ENCODE results near the gene OTUD1. TPM values are rescaled to one million over a fixed set of nuclear protein-coding genes. Genes with fewer than 3 reads are reported as not detected.

The OTUD1 gene
- total RNA-seq, 4 donors from 2014 or later: 9.3 to 19.1 (median 11.4) TPM

DNA sequence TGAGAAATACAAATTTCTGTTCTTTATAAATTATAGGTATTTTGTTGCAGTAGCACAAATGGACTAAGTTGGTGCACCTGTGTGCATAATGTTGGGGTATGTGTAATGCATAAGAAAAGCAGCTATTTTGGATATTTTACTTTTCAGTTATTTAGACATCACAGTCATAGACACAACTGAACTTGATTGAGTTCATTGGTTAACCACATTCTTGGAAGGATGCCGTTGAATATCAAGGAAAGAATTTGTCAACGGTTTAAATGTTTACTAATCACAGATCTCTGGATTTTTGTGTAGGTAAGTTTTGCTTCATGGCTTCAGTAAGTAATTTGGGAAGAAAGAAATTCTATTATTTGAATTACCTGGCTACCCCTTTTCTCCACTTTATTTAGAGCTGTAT, 4.1 kb downstream of the OTUD1 start:
- H3K4me1 ChIP-seq: peaks cover 30 to 63% (median 55%) of the 10 kb centered on the region in 4 donors
- no peaks in the 10 kb centered on the region for H3K27me3 ChIP-seq
- peak overlapping the region in 2 of 4 donors; percentile 93 to 95 for H3K4me3 ChIP-seq
- H3K27ac ChIP-seq (replicated peaks in 1 of 4): no peak overlapping the region
- DNase-seq (ENCODE audit: extremely low spot score): no peak
- H3K9me3 ChIP-seq: no peaks in the 10 kb centered on the region
- intact Hi-C loops (cut with DNase I): no loop called here
- peaks cover 0 to 21% (median 7%) of the 10 kb centered on the region in 4 donors for H3K36me3 ChIP-seq
- WGBS: 49% methylated on average over 2 of the region's 2 CpGs
- TF ChIP-seq CTCF (IDR thresholded peaks at IDR 0.05): no peak
- TF ChIP-seq EP300 (IDR thresholded peaks at IDR 0.05): no peak
- TF ChIP-seq POLR2A (IDR thresholded peaks at IDR 0.05; ENCODE audit: low read depth): no peak
- no peak for TF ChIP-seq POLR2AphosphoS5 (IDR thresholded peaks at IDR 0.05)

DNA sequence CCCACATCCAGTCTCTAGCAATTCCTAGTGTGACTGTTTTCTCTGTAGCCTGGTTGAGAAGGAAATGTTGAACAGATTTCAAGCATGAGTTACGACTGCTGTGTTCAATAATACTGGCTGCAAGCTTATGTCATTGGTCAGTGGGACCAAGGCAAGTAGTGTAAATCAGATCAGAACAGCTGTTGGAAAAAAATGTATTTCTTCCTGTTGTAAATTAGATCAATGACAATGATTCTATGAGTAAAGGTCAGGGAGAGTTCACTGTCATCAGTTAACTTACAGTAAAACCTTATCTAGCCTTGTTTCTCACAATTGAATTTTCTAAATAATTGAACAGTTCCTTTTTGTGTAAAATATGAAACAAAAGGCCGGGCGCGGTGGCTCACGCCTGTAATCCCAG, 6.7 kb downstream of the OTUD1 start:
- DNase-seq (ENCODE audit: extremely low spot score): no peak
- WGBS: 89% methylated on average over 5 of the region's 5 CpGs
- intact Hi-C loops (cut with DNase I): no loop called here
- H3K36me3 ChIP-seq: peaks cover 0 to 21% (median 7%) of the 10 kb centered on the region in 4 donors
- H3K4me3 ChIP-seq: no peak overlapping the region
- peaks cover 40 to 71% (median 53%) of the 10 kb centered on the region in 4 donors for H3K4me1 ChIP-seq
- TF ChIP-seq EP300 (IDR thresholded peaks at IDR 0.05) (no peak), POLR2AphosphoS5 (IDR thresholded peaks at IDR 0.05) (no peak), CTCF (IDR thresholded peaks at IDR 0.05) (no peak)
- H3K27me3 ChIP-seq: no peaks in the 10 kb centered on the region
- no peaks in the 10 kb centered on the region for H3K9me3 ChIP-seq
- H3K27ac ChIP-seq (replicated peaks in 1 of 4): no peak overlapping the region

DNA sequence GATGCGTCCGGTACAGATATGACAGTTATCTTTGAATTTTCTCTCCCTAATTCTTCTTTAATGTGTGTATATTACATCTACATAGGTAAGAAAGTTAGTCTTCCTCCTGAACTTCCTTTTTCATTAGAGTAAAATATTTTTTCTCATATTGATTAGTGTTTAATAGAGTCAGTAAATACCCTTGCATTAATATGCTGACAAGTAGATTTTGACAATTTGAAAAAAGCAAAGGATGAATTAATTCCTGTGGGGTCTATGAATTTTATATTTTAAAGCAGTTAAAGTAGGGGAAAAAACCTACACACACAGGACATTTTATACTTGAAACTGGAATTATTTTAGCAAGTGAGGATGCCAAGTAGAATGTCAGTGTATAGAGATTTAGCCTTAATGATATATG, 9.4 kb downstream of the OTUD1 start:
- Histone ChIP-seq H3K4me3 (no peak overlapping the region), H3K27ac (replicated peaks in 1 of 4) (no peak overlapping the region), H3K9me3 (no peaks in the 10 kb centered on the region), H3K27me3 (no peaks in the 10 kb centered on the region), H3K4me1 (peaks cover 23 to 45% (median 28%) of the 10 kb centered on the region in 4 donors), H3K36me3 (peaks cover 0 to 14% (median 6%) of the 10 kb centered on the region in 4 donors)
- no peak for DNase-seq (ENCODE audit: extremely low spot score)
- intact Hi-C loops (cut with DNase I): no loop called here
- WGBS: 100% methylated on average over 2 of the region's 2 CpGs
- no peak for TF ChIP-seq CTCF (IDR thresholded peaks at IDR 0.05)
- no peak for TF ChIP-seq EP300 (IDR thresholded peaks at IDR 0.05)
- TF ChIP-seq POLR2AphosphoS5 (IDR thresholded peaks at IDR 0.05): no peak
- TF ChIP-seq POLR2A (IDR thresholded peaks at IDR 0.05; ENCODE audit: low read depth): no peak

GRCh38 chr10:23448802-23449570, 10.1 kb downstream of the OTUD1 start:
- Histone ChIP-seq H3K27me3 (no peaks in the 10 kb centered on the region), H3K27ac (replicated peaks in 1 of 4) (no peak overlapping the region), H3K4me3 (no peak overlapping the region), H3K9me3 (no peaks in the 10 kb centered on the region), H3K4me1 (peaks cover 16 to 38% (median 21%) of the 10 kb centered on the region in 4 donors), H3K36me3 (peaks cover 0 to 14% (median 4%) of the 10 kb centered on the region in 4 donors)
- DNase-seq (ENCODE audit: extremely low spot score): no peak
- intact Hi-C loops (cut with DNase I): no loop called here
- TF ChIP-seq POLR2AphosphoS5 (IDR thresholded peaks at IDR 0.05) (no peak), CTCF (IDR thresholded peaks at IDR 0.05) (no peak), POLR2A (IDR thresholded peaks at IDR 0.05; ENCODE audit: low read depth) (no peak), EP300 (IDR thresholded peaks at IDR 0.05) (no peak)
- 83% methylated on average over 7 of the region's 7 CpGs for WGBS
